Subcutaneous adipose tissue (tissue), 4 donors: Measurements from ENCODE around the gene LRRC4. TPM values are rescaled to one million over a fixed set of nuclear protein-coding genes. Genes with fewer than 3 reads are reported as not detected.

ENCODE experiments used
- CTCF ChIP-seq: fragments of 450-650 bp; IDR thresholded peaks from one replicate; pipeline ENCODE4 v1.5.1; 2016; ENCODE audit warnings: low read depth, mild to moderate bottlenecking, control low read depth, antibody characterized with exemption, moderate library complexity
- total RNA-seq, 4 donors: library from RNA; depleted of rRNA; stranded (reverse); fragments of >200 nt; gene quantifications; one replicate each; pipeline ENCODE4 v1.1.0, GENCODE V29; 2016

Gene LRRC4
- total RNA-seq: 1 to 10 TPM; 1.0 to 2.4 (median 1.8) TPM

GRCh38 chr7:128030654-128031611 lies at the start of gene LRRC4:
Gene LRRC4, minus strand, starts transcription at chr7:128031437. Its CDS starts 797 bp downstream, at chr7:128030640.
- TF ChIP-seq CTCF: no peak

- TF ChIP-seq CTCF: no peak
These were observed 48.9 kb upstream of the LRRC4 start for GRCh38 chr7:128080169-128080568.

- TF ChIP-seq CTCF: no peak
These were observed 47.1 kb upstream of the LRRC4 start for GRCh38 chr7:128078309-128078708.

GRCh38 chr7:128076796-128077271 lies 45.6 kb upstream of the LRRC4 start:
- no peak for TF ChIP-seq CTCF

GRCh38 chr7:128076196-128076795 lies 45.1 kb upstream of the LRRC4 start:
- no peak for TF ChIP-seq CTCF

GRCh38 chr7:128075242-128076095 lies 44.2 kb upstream of the LRRC4 start:
- TF ChIP-seq CTCF: no peak
